GM21737 (cell line): Measurements from ENCODE around the gene ITPRID2.
A peak's percentile ranks its signal among the peaks of the same experiment; 100 is the strongest.
"Not testable (repeated sequence)": the region's sequence is repeated elsewhere in the genome, so short reads cannot be mapped to it uniquely, and the experiment has no call there.

Experiments
- ATAC-seq: cut with Tn5 transposase; IDR thresholded peaks from one replicate; pipeline ENCODE4 v1.9.1; 2021; ENCODE audit warnings: mild to moderate bottlenecking, moderate library complexity; ENCODE audit not compliant: unreplicated experiment

Gene ITPRID2

DNA sequence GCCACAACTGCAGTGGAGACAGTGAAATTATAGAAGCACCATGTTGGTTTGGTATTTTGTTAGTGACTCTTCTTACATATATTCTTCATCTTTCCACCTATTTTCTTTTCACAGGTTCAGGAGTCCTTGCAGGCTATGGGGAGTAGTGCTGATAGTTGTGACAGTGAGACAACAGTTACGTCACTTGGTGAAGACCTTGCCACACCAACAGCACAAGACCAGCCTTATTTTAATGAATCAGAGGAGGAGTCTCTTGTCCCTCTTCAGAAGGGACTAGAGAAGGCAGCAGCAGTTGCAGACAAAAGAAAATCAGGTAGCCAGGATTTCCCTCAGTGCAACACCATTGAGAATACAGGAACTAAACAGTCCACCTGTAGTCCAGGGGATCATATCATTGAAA lies 23.6 kb downstream of the ITPRID2 start:
- no peak for ATAC-seq

DNA sequence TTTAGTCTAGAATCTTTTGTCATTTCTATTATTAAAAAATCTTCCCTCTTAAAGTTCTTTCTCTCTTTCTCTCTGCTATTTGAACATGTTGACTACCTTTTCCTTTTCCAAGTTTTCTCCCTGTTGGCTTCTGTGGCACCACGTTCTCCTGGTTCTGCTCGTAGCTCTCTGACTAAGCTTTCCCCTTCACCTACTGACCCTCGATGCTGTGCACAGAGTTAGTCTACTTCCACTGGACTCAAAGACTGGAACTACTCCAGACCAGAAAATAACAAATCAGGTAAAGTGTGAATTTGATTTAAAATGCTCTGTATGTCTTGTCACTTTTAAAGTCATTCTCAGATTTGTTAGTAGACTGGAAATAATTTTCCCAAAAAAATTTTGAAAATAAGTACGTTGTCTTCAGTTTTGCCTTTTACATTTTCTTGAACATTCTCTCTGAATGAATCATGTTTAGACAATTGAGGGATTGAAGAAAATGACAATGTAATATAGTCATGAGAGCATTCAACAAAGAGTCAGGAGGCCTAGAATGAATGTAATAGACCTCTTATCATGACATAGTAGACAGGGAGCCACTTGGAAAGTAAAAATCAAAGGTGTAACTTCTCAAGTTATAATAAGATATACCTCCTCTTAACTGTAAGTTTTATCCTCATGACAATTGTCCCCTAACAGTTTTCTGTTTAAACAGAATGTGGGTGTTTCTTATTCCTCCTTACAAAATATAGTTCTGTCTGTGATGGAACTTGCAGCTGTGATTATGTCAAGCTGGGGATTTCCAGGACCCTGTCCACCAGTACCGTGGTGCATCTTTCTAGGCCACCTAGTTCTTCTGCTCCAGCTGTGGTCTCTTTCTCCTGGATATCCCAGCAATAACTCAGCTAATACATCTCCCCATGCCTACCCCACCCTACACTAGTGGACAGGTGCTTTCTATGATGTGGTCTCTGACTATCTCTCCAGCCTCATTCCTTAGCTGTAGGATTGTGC lies 25.5 kb downstream of the ITPRID2 start:
- no peak for ATAC-seq

GRCh38 chr2:181918188-181918587 lies 26.7 kb downstream of the ITPRID2 start:
- ATAC-seq, result no peak

DNA sequence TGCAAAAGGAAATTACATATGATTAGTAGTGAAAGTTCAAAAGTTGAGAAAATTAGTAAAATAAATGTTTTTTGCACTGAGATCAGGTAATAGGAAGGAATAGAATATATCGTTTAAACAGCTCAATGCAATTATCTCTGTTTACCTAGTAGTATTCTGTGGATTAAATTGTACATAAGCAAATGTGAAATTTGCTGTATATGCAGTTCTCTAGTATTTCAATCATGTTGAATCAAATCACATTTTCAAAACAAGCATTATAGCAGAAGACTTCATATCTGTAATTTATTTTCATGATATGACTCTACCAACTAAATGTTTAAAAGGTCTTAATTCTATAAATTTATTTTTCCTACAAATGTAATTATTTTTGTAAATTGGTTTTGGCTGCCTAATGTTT lies 31.6 kb downstream of the ITPRID2 start:
- no peak for ATAC-seq

- ATAC-seq, result no peak
Observed at GRCh38 chr2:181924336-181924735, 32.8 kb downstream of the ITPRID2 start.

- no peak for ATAC-seq
Observed at GRCh38 chr2:181934694-181935093, 43.2 kb downstream of the ITPRID2 start.

- ATAC-seq, result no peak
Observed at GRCh38 chr2:181937473-181937872, 45.9 kb downstream of the ITPRID2 start.

DNA sequence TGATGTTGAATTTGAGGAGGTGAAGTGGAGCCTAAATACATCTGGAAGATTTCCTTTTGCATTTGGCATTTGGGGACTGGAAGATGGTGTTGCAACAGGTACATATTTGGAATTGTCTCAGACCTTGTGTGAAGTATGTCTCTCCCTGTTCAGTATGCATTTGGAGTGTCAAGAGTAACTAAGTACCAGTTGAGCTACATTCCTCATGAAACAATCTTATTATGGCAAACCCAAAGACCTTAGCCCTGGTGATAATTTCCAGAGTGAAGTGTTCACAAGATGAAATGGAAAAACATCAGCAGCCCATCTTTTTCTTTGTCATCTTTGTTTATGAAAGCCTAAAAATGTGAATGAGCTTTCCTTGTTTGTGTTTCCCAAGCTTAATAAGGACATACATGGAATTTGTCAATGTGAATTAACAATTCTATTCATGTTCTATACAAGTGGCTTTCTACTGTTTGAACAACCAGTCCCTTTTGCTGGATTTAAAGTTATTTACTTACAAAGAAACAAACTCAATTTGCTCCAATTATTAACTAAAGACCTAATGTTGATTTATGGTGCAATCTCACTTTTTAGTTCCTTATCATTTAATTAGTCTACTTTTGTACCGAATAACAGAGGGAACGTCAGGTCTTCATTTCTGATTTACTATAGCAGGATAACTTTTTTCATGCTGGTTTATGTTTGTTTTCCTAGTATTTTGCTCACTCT lies 52.0 kb downstream of the ITPRID2 start:
- ATAC-seq, result no peak

DNA sequence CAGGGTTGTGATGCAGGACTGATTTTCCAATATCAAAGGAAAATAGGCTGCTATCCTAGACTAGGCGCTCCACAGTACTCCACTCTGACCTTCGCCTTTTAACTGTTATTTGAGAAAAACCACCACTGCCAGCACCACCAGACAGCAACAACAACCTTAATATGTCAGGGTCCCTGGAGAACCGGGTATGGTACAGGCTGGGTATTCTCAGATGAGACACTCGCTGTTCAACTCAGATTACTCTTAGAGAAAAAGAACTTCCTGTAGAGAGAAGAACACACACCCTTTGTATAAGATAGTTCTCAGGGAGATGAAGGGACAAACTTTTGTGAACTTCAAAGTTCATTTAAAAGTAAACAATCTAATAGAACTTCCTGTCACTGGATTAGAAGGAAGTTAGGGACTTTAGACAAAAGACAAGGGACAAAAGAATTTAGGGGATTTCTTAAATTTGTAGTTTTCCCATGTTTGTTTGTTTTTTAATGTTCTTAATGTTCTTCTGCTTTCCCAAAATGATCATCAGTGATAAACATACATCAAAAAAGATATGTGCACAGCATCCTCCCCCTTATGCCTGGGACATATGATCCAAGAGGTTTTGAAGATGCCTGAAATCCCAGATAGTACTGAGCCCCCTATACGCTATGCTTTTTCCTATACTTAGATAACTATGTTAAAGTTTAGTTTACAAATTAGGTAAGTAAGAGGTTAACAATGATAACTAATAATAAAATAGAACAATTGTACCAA lies 52.8 kb downstream of the ITPRID2 start:
- ATAC-seq, result no peak

DNA sequence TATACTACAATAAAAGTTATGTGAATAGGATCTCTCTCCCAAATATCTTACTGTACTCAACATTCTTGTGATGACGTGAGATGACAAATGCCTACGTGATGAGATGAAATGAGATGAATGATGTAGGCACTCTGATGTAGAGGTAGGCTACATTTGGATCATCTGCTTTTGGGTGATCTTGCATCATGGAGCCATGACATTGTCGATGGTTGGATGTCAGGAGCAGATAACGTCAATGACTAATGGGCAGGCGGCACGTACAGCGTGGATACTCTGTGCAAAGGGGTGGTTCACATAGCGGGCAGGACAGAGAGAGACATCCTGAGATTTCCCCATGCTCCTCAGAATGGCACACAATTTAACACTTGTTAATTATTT lies 53.4 kb downstream of the ITPRID2 start:
- no peak for ATAC-seq

GRCh38 chr2:181946444-181947127 lies 55.1 kb downstream of the ITPRID2 start:
- no peak for ATAC-seq

- no peak for ATAC-seq
Observed at GRCh38 chr2:181947273-181947672, 55.7 kb downstream of the ITPRID2 start.

GRCh38 chr2:181948227-181948626 lies 56.7 kb downstream of the ITPRID2 start:
- ATAC-seq, result no peak

DNA sequence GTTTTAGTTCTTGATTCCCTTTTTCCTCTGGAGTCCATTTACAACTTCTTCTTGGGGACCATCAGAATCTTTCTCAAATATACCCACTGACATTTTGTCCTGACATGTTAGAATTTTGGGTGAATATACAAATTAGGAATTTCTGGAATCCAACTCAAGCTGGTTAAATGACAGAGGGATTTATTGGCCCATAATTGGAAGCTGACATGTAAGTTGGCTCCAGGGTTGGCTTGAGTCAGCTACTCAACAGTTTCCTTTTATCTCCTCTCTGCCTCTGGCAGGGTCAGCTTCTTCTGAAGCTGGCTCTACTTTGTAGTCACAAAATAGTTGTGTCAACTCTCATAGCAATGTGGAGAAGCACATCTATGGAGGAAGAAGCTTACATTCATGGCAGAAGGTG lies 57.5 kb downstream of the ITPRID2 start:
- no peak for ATAC-seq

- ATAC-seq, result no peak
Observed at GRCh38 chr2:181952404-181953226, 61.1 kb downstream of the ITPRID2 start.

DNA sequence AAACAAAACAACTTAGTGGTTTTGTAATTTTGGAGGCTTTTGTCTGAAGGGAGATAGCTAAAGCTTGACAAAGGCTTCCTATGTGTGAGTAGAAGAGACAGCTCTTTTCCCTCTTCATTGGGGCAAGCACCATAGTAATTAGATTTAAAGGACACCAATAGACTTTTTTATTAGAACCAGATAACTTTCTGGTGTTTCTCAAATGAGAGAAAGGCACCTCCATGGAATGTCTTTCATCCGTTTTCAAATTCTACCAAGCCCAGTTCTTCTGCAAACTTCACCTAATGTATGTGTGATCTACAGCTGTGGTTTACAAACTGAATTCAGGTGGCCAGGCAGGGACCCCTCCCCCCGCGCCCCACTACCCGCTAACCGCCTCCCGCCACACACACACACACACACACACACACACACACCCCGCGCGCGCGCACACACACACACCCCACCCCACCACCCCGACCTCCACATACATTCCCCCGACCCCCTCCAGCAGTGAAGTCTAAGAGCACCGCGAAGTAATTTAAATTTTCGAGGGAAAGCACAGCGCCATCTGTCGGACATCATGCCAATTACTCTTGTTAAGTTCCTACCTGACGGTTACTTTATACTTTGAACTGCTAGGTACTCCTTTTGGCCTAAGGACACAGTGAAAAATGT lies 62.5 kb downstream of the ITPRID2 start:
- peak; percentile 82 for ATAC-seq

DNA sequence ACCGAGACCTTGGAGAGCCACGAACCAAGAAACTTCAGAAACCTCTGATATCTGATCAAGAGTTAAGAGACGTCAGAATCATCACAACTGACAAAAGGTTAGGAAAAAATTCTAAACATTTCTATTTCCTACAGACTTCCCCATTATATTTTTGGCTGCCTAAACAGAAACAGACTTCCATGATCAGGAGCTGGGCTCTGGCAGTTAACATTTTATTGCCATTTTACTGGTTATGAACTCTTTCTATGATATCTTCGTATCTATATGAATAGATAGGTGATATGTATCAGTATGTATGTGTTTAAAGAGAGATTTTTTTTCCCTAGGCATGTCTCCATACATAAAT lies 63.0 kb downstream of the ITPRID2 start:
- peak; percentile 16 for ATAC-seq

DNA sequence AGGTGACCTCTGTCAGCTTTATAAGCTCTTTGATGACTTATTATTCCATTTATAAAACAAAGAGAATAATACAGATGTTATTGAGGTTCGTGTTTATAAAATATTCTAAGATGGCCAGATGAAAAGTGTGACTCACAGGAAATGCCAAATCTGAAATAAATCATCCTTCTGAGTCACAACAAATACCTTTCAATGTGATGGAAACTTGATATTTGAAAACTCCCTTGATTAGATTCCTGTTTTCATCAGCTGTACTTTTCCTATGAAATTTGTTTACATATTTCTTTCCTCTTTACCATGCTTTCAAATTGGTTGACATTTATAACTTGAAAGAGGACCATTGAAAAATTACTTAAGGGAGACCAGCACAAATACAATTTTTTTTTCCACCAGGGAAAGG lies 63.5 kb downstream of the ITPRID2 start:
- no peak for ATAC-seq

- ATAC-seq, result not testable (repeated sequence)
Observed at GRCh38 chr2:181955866-181956265, 64.3 kb downstream of the ITPRID2 start.
